GM19043 (cell line): ENCODE results near the gene ZDHHC15.
"Not testable (repeated sequence)": the region's sequence is repeated elsewhere in the genome, so short reads cannot be mapped to it uniquely, and the experiment has no call there.

Source experiments
- ATAC-seq: cut with Tn5 transposase; IDR thresholded peaks from one replicate; pipeline ENCODE4 v1.9.1; 2021; ENCODE audit warnings: low read depth; ENCODE audit not compliant: unreplicated experiment

ZDHHC15 gene, protein sequence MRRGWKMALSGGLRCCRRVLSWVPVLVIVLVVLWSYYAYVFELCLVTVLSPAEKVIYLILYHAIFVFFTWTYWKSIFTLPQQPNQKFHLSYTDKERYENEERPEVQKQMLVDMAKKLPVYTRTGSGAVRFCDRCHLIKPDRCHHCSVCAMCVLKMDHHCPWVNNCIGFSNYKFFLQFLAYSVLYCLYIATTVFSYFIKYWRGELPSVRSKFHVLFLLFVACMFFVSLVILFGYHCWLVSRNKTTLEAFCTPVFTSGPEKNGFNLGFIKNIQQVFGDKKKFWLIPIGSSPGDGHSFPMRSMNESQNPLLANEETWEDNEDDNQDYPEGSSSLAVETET

DNA sequence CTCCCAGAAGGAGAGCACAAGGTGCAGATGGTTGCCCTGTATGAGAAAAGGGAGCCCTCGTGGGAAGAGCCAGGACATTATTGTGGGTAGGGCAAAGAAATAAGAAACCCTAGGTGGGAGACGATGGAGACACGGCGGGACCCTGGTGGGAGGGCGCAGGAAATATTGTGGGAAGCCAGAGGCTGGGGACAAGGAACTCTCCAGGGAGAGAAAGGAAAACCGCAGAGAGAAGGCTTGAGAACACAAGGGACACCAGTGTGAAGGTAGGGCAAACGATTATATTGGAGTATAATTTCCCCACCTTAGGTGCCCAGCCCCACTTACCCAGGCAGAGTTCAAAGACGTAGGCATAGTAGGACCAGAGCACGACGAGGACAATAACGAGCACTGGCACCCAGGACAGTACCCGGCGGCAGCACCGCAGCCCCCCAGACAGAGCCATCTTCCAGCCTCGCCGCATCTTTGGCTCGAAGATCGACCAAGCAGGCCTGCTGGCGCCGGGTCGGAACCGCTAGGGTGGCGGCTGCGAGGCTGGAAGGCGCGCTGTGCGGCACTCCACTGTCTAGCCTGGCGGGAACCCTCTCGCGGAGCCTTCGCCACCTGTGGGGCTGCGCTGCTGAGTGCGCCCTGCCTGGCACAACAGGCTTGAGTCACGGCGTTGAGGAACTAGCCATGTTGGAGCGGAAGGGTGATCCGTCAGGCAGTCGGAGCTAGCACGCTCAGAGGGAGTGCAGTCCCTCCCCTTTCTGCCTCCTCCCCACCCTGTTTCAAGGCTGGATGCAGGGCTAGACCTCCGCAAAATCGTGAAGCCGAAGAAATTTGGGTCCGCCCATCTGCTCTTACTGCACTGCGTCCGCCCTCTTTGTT lies at the start of gene ZDHHC15:
TSS of gene ZDHHC15 (minus strand) at position 473 of the 867 bp plus-strand sequence. CDS start at position 460, 13 bp downstream.
- ATAC-seq = no peak

DNA sequence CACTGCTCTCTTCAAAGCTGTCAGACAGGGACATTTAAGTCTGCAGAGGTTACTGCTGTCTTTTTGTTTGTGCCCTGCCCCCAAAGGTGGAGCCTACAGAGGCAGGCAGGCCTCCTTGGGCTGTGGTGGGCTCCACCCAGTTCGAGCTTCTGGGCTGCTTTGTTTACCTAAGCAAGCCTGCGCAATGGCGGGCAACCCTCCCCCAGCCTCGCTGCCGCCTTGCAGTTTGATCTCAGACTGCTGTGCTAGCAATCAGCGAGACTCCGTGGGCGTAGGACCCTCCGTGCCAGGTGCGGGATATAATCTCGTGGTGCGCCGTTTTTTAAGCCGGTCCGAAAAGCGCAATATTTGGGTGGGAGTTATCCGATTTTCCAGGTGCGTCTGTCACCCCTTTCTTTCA lies 37.7 kb upstream of the ZDHHC15 start:
- ATAC-seq = not testable (repeated sequence)

DNA sequence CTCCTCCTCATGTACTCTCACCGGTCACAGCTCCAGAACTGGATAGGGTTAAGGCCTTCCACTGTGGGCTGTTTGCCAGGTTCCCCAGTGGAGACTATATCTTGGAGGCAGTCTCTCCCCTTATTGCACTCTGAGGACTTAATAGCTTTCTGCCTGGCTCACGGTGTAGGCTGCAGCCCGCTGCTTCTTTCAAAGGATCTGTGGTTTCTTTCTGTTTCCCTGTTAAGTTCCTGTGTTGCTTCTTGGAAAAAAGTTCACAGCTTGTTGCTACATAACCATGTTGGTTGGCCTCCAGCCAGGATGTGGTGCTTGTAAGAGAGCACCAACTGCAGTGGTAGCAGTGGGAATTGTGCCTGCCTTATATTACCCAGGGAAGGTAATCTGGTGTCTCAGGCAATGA lies 24.9 kb upstream of the ZDHHC15 start:
- no peak for ATAC-seq

DNA sequence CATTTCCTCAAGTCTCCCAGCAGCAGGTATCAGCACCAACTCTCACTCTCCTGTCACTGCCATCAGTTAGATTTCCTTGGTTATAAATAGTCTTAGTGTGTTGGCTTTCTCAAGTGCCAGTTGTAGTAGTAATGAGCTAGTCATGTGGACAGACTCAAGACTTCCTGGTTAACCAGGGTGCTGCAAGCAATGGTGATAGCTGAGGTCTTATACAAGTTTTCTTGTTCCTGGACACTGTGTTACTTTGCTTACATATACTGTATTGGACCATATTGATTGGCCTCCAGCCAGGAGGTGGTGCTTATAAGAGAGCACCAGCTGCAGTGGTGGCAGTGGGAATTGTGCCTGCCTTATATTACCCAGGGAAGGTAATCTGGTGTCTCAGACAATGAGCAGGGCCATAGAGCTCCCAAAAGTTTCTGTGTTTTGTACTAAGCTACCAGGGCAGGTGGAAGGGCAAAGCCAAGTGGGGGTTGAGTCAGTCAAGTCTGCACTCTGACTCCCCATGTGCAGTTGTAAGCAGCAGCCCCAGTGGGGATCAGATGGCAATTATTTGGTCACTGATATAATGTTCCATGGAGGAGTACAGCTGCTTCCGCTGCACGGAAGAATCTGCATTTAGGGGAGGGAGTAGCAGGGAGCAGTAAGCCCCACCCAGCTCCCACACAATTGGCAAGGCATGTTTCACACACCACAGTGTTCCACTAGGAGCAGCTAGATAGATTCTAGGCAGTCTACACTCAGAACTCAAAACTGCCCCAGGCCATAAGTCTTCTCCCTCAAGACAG lies 24.1 kb upstream of the ZDHHC15 start:
- no peak for ATAC-seq

DNA sequence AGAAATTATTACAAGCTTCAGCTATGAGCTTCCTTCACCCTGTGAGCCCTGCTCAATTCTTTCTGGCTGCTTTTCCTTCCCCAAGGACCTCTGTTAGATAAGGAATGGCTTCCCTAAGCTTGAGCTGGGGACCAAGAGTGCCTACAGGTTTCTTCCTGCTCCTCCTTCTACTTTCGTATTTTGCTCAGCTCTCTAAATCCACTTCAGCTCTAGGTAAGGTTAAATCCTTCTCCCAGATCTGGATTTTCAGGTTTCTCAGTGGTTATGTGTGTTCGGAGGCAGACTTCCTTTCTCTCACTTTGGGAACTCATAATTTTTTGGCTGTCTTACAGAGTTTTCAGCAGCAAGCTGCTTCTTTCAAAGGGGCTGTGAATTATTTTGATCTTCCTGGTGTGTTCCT lies 21.9 kb upstream of the ZDHHC15 start:
- no peak for ATAC-seq

DNA sequence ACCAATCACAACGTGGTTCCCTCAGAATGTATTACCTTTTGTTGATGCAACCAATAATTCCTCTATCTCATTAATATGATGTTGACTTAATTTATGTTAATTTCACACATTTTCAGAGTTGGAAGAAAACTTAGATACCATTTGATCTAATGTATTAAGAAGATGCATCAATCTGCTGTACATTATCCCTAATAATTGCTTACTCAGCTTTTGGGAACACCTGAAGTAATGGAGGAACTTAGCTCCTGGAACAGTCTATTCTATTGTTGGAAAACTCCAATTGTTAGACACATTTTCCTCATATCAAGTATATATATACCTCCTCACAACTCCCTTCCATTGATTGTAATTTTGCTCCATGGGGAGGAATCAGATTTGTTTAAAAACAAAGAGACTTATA lies 38.9 kb downstream of the ZDHHC15 start:
- ATAC-seq = no peak

DNA sequence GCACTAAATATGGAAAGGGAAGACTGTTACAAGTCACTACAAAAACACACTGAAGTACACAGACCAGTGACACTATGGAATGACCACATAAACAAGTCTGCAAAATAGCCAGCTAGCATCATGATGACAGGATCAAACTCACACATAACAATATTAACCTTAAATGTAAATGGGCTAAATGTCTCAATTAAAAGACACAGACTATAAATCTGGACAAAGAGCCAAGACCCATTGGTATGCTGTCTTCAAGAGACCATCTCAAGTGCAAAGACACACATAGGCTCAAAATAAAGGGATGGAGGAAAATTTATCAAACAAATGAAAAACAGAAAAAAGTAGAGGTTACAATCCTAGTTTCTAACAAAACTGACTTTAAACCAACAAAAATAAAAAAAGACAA lies 61.1 kb downstream of the ZDHHC15 start:
- ATAC-seq = not testable (repeated sequence)

DNA sequence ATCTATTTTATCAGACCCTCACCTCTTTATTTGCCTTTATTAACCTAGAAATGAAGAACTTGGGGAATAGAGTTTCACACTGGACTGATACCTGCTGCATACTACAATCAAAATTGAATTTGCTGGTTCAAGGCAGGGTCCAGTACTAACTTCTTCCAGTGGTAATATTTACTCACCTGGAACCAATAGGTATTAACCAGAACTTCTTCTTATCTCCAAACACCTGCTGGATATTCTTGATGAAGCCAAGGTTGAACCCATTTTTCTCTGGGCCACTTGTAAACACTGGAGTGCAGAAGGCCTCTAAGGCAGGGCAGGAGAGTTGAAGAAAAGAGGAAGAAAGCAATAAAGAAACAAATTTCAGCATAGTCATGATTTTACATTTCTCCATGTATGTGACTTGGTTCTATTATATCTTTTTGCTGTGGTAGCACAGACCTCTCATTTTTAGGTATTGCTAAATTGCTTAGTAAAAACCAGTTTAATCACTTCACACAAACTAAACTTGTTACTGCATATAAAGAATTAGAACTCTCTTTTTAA lies 101.1 kb downstream of the ZDHHC15 start:
- ATAC-seq = no peak

DNA sequence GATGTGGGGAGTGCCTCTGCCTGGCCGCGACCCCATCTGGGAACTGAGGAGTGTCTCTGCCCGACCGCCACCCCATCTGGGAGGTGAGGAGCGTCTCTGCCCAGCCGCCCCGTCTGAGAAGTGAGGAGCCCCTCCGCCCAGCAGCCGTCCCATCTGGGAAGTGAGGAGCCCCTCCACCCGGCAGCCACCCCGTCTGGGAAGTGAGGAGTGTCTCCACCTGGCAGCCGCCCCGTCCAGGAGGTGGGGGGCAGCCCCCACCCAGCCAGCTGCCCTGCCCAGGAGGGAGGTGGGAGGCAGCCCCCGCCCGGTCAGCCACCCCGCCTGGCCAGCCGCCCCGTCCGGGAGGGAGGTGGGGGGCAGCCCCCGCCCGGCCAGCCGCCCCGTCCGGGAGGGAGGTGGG lies 115.7 kb downstream of the ZDHHC15 start:
- ATAC-seq = not testable (repeated sequence)

DNA sequence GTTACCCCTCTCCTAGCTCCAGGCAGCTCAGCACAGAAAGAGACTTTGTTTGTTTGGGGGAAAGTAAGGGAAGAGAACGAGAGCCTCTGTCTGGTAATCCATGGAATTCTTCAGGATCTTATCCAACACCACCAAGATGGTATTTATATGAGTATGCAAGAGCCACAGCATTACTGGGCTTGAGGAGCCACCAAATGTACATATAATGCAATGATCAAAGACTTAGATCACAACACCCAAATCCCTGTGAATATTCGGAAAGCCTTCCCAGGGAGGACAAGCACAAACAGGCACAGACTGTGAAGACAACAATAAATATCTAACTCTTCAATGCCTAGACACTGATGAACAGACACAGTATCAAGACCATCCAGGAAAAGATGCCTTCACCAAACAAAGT lies 132.4 kb downstream of the ZDHHC15 start:
- no peak for ATAC-seq

DNA sequence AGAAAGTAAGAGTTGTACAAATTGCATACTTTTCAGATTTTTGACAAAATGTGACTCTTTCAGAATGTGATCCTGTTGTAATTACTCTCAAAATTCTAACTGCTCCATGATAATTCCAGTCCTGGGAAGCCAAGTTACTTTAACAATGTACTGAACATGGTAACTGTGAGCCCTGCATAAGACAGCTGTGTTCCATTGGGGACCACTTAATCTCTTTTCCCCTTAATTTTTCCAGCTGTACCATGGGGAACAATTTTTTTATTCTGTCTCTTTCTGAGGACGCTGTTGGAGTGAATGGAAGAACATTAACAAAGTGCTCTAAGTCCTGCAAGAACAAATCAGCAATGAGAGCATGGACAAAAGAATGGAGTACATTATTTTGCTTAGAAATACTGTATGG lies 153.1 kb downstream of the ZDHHC15 start:
- ATAC-seq = no peak

DNA sequence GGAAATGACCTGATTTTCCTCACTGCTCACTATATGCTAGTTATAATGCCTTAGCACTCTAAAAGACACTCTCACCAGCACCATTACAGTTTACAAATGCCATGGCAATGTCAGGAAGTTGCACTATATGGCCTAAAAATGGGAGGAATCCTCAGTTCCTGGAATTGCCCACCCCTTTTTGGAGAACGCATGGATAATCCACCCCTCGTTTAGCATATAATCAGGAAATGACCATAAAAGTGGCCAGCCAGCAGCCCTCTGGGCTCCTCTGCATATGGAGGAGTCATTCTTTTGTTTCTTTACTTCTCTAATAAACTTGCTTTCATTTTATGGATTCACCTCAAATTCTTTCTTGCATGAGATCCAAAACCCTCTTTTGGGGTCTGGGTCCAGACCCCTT lies 156.0 kb downstream of the ZDHHC15 start:
- no peak for ATAC-seq

DNA sequence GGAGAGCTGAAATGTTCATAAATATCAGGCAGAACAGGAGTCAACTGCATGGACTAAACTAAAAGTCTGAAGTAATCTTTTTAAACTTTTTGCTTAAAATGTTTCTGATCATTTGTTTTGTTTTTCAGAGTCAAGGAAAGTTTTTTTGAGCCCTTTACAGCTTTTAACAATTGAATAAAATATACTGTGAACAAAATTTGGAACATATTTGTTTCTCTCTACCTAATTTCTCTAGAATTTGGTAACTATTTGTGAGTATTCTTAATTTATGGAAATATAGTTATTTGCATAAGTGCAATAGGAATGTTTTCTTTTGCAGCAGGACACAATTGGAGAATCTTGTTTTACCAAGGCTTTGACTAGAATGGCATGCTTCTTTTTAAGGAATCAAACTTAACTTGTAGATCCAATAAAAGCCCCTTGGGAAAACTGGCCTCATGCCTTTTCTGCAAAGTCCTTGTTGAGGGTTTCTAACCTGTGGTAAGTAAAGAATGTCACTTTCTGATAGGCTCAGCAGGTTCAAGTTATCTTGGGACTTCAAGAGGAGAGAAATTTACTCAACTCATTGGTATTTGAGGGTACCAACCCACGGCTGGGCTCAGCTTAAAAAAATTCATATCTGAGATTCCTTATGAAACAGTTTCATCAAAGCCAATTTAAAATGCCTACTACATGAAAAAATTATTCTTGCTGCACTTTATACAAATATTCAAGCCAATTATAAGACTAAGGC lies 157.4 kb downstream of the ZDHHC15 start:
- no peak for ATAC-seq

DNA sequence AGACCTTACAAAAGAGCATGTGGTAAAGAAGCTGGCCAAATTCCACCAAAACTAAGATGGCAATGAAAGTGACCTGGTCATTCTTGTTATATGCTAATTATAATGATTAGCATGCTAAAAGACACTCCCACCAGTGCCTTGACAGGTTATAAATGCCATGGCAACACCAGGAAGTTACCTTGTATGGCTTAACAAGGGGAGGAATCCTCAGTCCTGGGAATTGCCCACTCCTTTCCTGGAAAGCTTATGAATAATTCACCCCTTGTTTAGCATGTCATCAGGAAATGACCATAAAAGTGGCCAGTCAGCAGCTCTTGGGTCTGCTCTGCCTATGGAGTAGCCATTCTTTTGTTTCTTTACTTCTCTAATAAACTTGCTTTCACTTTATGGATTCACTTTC lies 161.0 kb downstream of the ZDHHC15 start:
- no peak for ATAC-seq

DNA sequence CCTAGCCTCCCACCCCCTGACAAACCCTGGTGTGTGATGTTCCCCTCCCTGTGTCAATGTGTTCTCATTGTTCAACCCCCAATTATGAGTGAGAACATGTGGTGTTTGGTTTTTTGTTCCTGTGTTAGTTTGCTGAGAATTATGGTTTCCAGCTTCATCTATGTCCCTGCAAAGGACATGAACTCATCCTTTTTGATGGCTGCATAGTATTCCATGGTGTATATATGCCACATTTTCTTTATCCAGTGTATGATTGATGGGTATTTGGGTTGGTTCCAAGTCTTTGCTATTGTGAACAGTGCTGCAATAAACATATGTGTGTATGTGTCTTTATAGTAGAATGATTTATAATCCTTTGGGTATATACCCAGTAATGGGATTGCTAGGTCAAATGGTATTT lies 174.2 kb downstream of the ZDHHC15 start:
- ATAC-seq = not testable (repeated sequence)

DNA sequence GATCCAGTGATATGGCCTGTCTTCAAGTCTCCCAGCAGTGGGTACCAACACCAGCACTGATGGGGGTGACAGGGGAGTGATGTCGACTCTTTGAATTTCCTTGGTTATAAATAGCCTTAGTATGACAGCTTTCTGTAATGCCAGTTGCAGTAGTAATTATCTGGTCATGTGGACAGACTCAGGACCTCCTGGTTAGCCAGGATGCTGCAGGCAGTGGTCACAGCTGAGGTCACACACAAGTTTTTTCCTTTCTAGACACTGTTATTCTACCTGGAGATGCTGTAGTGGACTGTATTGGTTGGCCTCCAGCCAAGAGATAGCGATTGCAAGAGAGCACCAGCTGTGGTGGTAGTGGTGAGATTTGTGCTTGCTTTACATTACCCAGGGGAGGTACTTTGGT lies 185.3 kb downstream of the ZDHHC15 start:
- ATAC-seq = no peak

DNA sequence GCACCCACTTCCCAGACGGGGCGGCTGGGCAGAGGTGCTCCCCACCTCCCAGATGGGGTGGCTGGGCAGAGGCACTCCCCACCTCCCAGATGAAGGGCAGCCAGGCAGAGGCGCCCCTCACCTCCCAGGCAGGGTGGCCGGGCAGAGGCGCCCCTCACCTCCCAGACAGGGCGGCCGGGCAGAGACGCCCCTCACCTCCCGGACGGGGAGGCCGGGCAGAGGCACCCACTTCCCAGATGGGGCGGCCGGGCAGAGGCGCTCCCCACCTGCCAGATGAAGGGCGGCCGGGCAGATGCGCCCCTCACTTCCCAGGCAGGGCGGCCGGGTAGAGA lies 187.7 kb downstream of the ZDHHC15 start:
- no peak for ATAC-seq

DNA sequence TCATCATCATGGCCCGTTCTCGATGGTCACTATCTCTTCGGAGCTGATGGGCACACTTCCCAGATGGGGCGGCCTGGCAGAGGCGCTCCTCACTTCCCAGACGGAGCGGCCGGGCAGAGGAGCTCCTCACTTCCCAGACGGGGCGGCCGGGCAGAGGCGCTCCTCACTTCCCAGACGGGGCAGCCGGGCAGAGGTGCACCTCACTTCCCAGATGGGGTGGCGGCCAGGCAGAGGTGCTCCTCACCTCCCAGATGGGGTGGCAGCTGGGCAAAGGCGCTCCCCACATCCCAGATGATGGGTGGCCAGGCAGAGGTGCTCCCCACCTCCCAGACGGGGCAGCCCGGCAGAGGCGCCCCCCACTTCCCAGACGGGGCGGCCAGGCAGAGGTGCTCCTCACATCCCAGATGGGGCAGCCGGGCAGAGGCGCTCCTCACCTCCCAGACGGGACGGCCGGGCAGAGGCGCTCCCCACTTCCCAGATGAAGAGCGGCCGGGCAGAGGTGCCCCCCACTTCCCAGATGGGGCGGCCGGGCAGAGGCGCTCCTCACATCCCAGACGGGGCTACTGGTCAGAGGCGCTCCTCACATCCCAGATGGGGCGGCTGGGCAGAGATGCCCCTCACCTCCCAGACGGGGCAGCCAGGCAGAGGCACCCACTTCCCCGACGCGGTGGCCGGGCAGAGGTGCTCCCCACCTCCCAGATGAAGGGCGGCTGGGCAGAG lies 188.3 kb downstream of the ZDHHC15 start:
- ATAC-seq = not testable (repeated sequence)

DNA sequence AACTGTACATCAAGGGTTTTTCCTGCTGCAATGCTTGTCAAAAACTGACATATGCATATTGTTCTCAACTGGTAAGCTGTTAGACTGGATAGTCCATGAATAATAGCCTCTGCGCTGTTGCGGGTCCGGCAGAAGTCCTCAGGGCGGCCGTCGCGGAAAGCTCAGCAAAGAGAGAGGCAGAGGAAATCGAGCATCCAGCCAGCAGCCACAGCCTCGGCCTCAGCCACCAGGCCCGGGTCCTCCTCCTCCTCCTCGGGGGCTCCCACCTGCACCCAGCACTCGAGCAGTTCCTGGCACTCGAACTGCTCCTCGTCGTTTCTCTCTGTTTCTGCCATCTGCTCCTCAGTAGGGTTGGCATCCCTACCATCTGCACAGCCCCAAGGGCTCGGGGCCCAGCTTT lies 195.2 kb downstream of the ZDHHC15 start:
- ATAC-seq = no peak
